Dendritic cell treated with granulocyte-macrophage colony-stimulating factor and Interleukin-4, amounts not matched to agents 40 ng/mL and 50 ng/mL, for 4 days (primary cell): ENCODE measurements around the gene HOXD4.

ENCODE experiments used
- H3K27ac Mint-ChIP-seq: one replicate; pipeline ENCODE4 v1.8.0; 2022; ENCODE audit warnings: mild to moderate bottlenecking, mixed read lengths
- H3K27me3 Mint-ChIP-seq: one replicate; pipeline ENCODE4 v1.8.0; 2022; ENCODE audit warnings: mild to moderate bottlenecking, mixed read lengths
- H3K36me3 Mint-ChIP-seq: one replicate; pipeline ENCODE4 v1.8.0; 2022; ENCODE audit warnings: low read depth, mixed read lengths
- H3K4me1 Mint-ChIP-seq: one replicate; pipeline ENCODE4 v1.8.0; 2022; ENCODE audit warnings: low read depth, mixed read lengths
- H3K4me3 Mint-ChIP-seq: one replicate; pipeline ENCODE4 v1.8.0; 2022; ENCODE audit warnings: mild to moderate bottlenecking, moderate library complexity, mixed read lengths
- H3K9me3 Mint-ChIP-seq: one replicate; pipeline ENCODE4 v1.8.0; 2022; ENCODE audit warnings: mixed read lengths
- intact Hi-C: fragments of 100-400 bp; cut with micrococcal nuclease; formaldehyde crosslinking; loops from one replicate; pipeline ENCODE4 v1.15.0; 2022

The HOXD4 gene

DNA sequence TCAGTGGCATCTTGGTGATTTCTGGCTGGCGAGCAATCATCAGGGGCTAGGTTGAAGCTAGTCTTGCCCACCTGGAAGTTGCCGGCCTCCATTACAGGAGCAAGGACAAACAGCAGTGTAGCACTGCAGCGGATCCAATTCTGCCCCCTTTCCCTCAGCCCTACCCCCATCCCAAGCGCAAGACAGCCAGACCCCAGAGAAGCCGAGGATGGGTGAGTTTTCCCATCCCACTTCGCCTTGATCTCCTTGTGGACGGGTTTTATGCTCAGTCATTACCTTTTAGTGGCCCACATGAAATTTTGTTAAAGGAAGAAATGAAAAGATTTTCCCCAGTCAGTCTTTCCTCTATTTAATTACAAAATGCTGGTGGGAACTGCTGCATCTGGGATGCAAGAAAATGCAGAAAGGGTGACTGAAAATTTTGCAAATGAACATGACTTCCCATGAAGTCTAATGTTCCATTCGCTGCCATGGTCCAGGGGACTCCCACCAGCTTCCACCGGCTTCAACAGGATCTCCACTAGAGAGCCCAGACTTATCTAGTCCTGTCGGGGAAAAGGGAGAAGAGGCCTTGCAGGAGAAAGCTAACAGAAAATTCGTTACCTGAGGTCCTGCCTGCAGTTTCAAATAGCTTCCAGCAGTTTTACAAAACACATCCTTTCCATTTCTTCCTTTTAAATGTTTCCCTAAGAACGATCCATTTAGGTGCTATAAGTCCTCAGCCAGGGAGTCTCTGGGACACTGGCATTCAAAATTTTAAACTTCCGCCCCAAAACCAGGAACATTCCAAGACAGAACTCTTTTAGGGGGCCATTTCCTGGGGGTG is 30.8 kb upstream of the HOXD4 start:
- intact Hi-C loops = no loop called here
- no peak overlapping the region for H3K4me3 Mint-ChIP-seq

DNA sequence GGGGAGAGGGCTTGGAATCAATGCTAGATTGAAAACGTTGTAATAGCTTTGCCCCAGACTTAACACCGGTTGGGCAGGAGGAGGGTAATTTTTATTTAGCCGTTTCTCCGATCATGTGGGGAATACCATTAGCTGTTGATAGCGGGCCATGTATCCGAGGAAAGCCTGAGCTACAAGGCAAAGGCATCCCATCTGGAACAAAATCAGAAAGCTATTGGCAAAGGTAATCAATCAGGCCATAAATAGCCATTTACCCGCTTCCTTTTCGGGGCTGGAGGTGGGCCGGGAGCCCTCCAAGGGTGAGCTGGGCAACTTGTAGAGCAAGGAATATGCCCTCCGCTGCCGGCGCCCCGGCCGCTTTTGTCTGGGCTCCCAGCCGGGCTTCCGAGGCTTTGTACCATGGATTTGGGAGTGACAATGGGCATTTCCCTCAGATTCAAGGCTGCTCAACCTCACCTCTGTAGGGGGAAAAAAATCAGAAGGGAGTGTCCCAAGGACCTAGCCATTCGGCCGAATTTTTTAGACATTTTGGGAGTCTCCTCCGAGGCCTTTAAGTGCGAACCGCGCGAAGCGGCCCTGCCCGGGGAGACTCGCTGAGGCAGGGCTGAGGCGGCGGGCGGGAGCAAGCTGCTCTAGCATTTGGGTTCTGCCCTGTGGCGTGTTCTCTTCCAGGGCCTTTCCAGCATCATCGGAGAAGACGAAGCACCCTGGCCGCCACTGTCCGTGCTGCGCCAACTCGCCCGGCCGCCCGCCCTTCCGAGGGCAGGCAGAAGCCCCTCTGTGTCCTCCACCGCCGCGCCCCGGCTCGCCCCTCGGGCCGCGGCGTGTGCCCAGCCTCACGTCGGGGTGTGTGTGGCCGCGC is 29.9 kb upstream of the HOXD4 start:
- Mint-ChIP-seq H3K36me3 (no peaks in the 10 kb centered on the region), H3K27ac (no peak overlapping the region), H3K4me1 (peaks cover 30% of the 10 kb centered on the region), H3K4me3 (no peak overlapping the region), H3K9me3 (no peaks in the 10 kb centered on the region), H3K27me3 (peaks cover 96% of the 10 kb centered on the region)
- intact Hi-C loops = no loop called here

More for the DNA sequence above, 30.8 kb upstream of the HOXD4 start:
- peaks cover 30% of the 10 kb centered on the region for H3K4me1 Mint-ChIP-seq
- H3K9me3 Mint-ChIP-seq = no peaks in the 10 kb centered on the region
- no peaks in the 10 kb centered on the region for H3K36me3 Mint-ChIP-seq
- H3K27me3 Mint-ChIP-seq = peaks cover 96% of the 10 kb centered on the region
- no peak overlapping the region for H3K27ac Mint-ChIP-seq

DNA sequence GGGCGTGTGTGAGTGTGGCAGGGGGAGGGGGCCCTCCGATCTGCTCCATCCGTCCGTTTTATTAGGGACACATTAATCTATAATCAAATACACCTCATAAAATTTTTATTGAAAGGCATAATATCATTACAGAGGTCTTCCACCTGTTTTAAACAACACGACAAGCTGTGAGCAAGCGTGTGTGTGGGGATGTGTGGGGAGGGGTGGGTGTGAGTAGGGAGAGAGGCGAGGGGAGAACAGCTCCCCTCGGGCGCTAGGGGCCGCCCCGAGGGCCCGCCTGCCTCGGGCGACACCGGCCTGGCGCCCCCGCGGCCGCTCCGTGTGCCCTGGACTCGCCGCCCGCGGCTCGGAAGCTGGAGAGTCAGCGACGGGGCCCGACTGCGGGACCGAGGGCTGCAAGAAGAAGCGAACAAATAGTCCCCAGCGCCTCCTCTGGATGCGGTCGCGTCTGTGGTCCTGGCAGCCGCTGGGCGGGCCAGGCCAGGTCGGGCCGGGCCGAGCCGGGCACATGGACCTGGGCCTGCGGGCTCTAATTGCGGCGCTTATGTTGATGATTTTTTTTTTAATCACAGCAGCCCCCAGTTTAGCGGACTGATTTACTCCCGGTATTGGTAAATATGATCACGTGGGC is 29.2 kb upstream of the HOXD4 start:
- Mint-ChIP-seq H3K27ac (no peak overlapping the region), H3K27me3 (peaks cover 94% of the 10 kb centered on the region), H3K4me3 (peak overlapping the region; percentile 59), H3K4me1 (peaks cover 30% of the 10 kb centered on the region), H3K9me3 (no peaks in the 10 kb centered on the region), H3K36me3 (no peaks in the 10 kb centered on the region)
- intact Hi-C loops = no loop called here

DNA sequence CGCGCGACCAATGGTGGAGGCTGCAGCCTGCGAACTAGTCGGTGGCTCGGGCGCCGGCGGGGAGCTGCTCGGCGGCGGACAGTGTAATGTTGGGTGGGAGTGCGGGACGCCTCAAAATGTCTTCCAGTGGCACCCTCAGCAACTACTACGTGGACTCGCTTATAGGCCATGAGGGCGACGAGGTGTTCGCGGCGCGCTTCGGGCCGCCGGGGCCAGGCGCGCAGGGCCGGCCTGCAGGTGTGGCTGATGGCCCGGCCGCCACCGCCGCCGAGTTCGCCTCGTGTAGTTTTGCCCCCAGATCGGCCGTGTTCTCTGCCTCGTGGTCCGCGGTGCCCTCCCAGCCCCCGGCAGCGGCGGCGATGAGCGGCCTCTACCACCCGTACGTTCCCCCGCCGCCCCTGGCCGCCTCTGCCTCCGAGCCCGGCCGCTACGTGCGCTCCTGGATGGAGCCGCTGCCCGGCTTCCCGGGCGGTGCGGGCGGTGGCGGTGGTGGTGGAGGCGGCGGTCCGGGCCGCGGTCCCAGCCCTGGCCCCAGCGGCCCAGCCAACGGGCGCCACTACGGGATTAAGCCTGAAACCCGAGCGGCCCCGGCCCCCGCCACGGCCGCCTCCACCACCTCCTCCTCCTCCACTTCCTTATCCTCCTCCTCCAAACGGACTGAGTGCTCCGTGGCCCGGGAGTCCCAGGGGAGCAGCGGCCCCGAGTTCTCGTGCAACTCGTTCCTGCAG is 28.5 kb upstream of the HOXD4 start, which contains the start of gene HOXD9:
TSS of gene HOXD9 (plus strand) at position 37 of the 728 bp plus-strand sequence. CDS start at position 87, 50 bp downstream.
- H3K4me1 Mint-ChIP-seq = peaks cover 30% of the 10 kb centered on the region
- intact Hi-C loops = no loop called here

DNA sequence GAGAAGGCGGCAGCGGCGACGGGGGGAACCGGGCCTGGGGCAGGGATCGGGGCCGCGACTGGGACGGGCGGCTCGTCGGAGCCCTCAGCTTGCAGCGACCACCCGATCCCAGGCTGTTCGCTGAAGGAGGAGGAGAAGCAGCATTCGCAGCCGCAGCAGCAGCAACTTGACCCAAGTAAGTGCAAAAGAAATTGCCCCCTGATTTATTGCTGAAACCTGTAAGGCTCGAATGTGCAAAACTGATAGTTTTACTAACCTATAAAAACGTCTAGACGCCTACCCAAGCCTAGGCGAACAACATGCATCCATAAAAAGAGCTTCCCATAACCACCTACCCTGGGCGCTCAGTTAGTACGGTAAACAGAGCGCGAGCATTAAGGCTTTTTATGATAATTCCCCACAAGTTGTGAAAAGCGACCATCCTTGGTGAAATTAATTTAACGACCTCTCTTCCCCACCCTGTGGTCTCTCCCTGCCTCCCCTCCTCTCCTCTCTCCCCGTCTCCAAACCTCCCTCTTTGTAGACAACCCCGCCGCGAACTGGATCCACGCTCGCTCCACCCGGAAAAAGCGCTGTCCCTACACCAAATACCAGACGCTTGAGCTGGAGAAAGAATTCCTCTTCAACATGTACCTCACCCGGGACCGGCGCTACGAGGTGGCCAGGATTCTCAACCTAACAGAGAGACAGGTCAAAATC is 27.8 kb upstream of the HOXD4 start:
- Mint-ChIP-seq H3K36me3 (no peaks in the 10 kb centered on the region), H3K4me3 (peak overlapping the region; percentile 59), H3K9me3 (no peaks in the 10 kb centered on the region), H3K27me3 (peaks cover 93% of the 10 kb centered on the region), H3K27ac (no peak overlapping the region), H3K4me1 (peaks cover 35% of the 10 kb centered on the region)
- intact Hi-C loops = no loop called here

More for the DNA sequence above, 28.5 kb upstream of the HOXD4 start, which contains the start of gene HOXD9:
- Mint-ChIP-seq H3K9me3 (no peaks in the 10 kb centered on the region), H3K4me3 (peak within 1 kb of the TSS; percentile 59), H3K27me3 (peaks cover 93% of the 10 kb centered on the region), H3K27ac (no peak within 1 kb of the TSS), H3K36me3 (no peaks in the 10 kb centered on the region)

DNA sequence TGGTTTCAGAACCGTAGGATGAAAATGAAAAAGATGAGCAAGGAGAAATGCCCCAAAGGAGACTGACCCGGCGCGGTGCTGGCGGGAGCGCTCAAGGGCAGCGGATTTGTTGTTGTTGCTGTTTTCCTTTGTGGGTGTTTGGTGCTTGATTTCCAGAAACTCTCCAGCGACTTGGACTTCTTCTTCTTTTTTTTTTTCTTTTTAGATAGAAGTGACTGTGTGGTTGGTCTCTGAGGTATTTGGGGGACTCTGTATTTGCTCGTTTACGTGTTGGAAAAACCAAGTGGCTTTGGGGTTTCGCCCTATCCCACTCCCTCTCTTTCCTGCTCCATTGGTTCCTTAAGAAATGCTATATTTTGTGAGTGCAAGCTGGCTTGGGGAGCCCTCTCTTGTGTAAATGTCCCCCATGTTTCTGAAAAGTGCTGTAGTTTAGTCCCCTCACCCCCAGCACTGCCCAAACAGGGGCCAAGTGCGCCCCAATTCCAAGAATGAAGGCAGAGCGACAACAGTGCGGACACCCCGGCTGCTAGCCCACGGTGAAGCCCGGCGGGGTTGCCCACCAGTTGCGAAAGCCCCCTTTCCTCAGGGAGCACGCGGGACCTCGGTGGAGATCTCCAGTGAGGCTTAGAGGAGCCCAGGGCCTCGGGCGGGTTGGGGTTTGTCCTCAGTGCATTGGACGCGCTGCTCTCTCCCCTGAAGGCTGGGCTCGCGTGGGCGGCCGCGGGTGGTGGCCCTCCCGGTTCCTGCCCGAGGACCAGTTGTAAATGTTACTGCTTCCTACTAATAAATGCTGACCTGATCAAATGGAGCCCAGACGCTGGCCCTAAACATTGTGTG is 27.0 kb upstream of the HOXD4 start:
- Mint-ChIP-seq H3K4me3 (no peak overlapping the region), H3K27me3 (peaks cover 94% of the 10 kb centered on the region), H3K36me3 (no peaks in the 10 kb centered on the region), H3K27ac (no peak overlapping the region), H3K9me3 (no peaks in the 10 kb centered on the region), H3K4me1 (peaks cover 36% of the 10 kb centered on the region)
- intact Hi-C loops = no loop called here

DNA sequence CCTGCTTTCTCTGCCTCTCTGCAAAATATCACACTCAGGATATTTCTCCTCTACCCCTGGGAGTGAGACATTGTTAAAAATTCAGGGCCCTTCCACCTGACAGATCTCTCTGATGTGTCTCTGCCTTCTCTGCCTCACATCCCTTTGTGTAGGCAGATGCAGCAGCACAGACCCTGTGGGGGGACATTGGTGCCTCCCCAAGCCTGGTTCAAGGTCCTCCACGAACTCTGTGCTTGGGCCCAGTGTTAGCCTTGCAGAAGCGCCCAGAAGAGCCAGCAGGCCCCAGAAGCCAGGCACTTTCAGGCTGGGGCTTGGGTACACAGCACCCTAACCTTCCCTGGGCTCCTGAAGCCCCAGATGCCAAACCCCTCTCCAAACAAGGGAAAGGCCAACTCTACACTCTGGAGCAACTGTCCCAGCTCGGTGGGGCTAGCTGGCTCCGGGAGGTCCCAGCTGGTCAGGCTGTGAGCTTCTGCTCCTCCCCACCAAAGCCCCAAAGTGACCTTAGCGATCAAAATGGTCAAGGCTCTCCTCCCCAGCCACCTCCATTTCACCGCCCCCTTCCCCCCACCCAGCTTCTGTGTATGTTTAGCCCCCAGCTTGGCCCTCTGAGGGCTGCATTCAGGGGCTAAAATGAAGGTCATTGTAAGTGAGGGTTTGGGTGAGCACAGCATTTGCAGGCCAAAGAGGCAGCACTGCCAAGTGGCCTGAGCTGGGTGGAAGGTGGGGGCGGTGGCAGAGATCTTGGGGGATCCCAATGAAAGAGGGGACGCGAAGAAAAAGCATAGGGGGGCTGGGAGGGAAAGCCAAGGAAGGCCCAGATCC is 26.2 kb upstream of the HOXD4 start:
- Mint-ChIP-seq H3K9me3 (no peaks in the 10 kb centered on the region), H3K27me3 (peaks cover 91% of the 10 kb centered on the region), H3K4me1 (peaks cover 37% of the 10 kb centered on the region), H3K27ac (no peak overlapping the region), H3K36me3 (no peaks in the 10 kb centered on the region), H3K4me3 (no peak overlapping the region)
- intact Hi-C loops = loop anchor here (5.0 kb wide), 2 partner anchors 512 to 1037 kb away; no protein-coding TSS in a partner anchor

DNA sequence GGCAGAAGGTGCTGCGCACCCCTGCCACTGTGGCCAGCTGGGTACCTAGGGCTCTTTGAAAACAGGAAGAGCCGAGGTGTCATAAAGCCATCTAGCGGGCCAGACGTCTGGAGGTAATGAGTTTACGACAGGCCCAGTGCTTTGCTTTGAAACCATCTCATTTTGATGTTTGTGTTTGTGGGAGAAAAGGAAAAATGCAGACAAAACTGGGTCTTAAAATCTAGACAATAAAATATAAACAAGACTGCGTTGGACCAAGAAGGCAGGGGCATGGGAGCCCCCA is 25.6 kb upstream of the HOXD4 start:
- H3K4me3 Mint-ChIP-seq = no peak overlapping the region
- H3K4me1 Mint-ChIP-seq = peaks cover 39% of the 10 kb centered on the region
- H3K9me3 Mint-ChIP-seq = no peaks in the 10 kb centered on the region
- intact Hi-C loops = loop anchor here (2.0 to 5.0 kb wide), 3 partner anchors 512 to 1037 kb away; no protein-coding TSS in a partner anchor
- no peaks in the 10 kb centered on the region for H3K36me3 Mint-ChIP-seq
- peaks cover 88% of the 10 kb centered on the region for H3K27me3 Mint-ChIP-seq
- no peak overlapping the region for H3K27ac Mint-ChIP-seq

DNA sequence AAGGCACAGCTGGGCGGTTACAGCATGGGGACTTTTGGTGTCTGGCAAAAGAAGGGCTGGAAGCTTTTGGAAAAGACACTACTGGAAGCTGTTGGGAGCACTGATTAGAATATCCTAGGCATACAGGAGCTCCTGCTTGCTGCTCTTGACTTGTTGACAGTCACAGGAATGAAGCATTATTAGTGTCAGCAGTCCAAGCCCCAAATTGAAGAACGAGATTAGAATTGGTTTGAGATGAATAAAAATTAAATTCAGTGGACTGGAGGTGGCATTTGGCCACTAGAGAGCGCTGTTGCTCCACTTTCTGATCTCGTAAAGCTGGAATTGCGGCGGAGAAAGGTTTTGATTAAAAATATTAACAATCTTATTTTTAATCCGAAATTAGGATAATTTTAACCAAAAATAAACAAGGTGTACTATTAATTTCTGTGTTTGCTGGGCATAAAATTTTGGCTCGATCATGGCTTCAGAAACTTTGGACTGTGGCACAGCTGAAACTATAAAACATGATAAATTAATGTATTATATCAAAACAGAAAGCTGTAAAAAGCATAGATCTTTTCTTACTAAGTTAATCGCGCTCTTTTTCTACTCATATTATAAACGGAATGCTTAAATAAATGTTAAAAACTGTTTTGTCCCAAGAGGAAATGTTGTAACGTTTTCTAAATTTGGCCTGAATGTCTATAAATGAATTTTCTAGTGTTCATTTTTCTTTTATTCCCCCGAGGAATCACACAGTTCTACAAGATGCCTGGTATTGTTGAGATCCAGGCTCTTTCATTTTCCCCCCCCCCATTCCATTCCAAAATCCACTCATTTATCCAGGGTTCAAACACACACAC is 24.2 kb upstream of the HOXD4 start:
- intact Hi-C loops = loop anchor here (1.0 to 5.0 kb wide), 5 partner anchors 328 to 1035 kb away; no protein-coding TSS in a partner anchor
- Mint-ChIP-seq H3K36me3 (no peaks in the 10 kb centered on the region), H3K27ac (no peak overlapping the region)

DNA sequence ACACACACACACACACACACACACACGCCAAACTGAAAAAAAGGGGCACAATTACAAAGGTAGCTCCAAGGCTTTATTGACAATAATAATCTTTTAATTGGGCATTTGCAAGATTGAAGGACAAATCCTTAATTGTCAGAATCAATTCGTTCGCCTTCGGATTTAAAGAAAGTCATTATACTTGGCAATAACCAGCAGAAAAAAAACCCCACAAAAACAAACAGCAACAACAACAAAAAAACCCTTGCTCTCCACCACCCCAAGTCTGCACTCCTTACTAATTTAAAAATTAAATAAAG is 23.6 kb upstream of the HOXD4 start:
- intact Hi-C loops = loop anchor here (1.0 to 5.0 kb wide), 5 partner anchors 328 to 1035 kb away; no protein-coding TSS in a partner anchor
- Mint-ChIP-seq H3K36me3 (no peaks in the 10 kb centered on the region), H3K9me3 (no peaks in the 10 kb centered on the region), H3K4me3 (no peak overlapping the region), H3K4me1 (peaks cover 43% of the 10 kb centered on the region), H3K27me3 (peaks cover 85% of the 10 kb centered on the region), H3K27ac (no peak overlapping the region)

More for the DNA sequence above, 24.2 kb upstream of the HOXD4 start:
- Mint-ChIP-seq H3K9me3 (no peaks in the 10 kb centered on the region), H3K4me1 (peaks cover 46% of the 10 kb centered on the region), H3K27me3 (peaks cover 85% of the 10 kb centered on the region), H3K4me3 (no peak overlapping the region)
